Activated naive CD4-positive, alpha-beta T cell treated with anti-CD3 and anti-CD28 coated beads, Interleukin-2, amount 50 U/mL, for 16 hours (primary cell): ENCODE data around the gene BAHCC1.

Source experiments
- DNase-seq: peaks from one replicate; pipeline ENCODE4 v3.0.0-alpha.2; 2020

The BAHCC1 gene

DNA sequence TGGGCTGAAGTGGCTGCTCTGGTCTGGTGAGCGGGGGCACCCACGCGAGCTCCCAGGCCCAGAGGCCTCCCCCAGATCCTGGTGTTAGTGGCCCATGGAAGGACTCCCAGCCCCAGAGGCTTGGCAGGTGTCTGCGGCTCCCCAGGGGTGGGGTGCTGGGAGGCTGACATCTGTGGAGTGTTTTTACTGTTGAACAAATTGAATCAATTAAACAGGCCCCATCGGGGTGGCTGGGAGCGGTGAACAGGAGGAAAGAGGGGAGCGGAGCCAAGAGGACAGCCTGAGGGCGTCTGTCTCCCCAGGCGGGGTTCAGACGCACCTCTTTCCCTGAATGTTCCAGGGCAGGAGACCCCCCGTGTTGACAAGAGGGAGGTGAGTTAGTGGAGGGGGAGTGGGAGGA, 87.4 kb downstream of the BAHCC1 start:
- no peak for DNase-seq

DNA sequence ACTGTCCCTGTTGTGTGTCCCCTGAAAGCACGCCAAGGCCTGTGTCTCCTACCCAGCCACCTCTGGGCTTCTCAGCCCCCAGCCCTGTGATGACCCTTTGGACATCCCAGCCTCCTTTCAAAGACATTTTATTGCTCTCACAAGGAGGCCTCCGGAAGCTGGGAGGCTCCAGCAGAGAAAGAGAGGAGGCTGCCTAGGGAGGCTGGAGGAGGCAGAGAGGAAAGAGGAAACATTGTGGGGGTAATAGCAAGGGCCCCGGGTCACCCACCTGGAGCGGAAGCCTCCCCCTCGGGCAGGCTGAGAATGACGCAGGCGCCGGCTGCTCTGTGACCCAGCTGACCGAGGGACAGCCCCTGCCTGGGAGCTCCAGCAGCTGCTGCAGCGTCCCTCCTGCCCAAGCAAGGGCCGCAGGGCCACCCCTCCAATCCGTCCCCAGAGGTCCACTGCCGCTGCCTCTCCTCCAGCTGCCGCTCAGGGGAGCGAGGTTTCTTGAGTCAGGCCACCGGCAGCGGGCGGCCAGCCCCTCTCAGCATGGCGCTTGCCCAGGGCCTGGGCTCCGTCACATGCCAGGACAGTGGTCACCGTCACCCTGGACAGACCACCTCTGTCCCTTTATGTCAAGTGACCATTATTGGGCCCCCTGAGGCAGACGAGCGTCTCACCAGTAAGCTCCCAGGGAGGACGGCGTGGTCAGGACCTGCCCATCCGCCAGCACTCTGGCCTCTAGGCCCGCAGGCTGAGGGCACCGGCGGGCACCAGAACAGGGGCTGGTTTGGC, 88.0 kb downstream of the BAHCC1 start:
- DNase-seq: no peak

DNA sequence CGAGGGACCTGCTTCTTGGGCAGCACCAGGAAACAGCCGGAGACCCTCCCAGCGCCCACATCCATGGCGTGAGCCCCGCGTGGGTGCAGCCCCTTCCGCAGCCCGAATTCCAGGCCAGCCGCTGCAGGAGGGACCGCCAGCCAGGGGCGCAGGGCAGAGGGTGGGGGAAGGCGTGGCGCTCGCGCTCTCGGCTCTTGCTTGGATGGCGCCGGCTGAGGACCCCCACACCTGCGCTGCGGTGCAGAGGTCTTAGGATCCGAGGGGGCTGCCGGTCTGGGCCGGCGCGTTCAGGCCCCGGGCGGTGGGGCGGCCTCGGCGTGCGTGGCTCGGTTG, 88.6 kb downstream of the BAHCC1 start:
- no peak for DNase-seq

- DNase-seq: peak; percentile 91
Observed at GRCh38 chr17:81484195-81484979, 89.1 kb downstream of the BAHCC1 start.

DNA sequence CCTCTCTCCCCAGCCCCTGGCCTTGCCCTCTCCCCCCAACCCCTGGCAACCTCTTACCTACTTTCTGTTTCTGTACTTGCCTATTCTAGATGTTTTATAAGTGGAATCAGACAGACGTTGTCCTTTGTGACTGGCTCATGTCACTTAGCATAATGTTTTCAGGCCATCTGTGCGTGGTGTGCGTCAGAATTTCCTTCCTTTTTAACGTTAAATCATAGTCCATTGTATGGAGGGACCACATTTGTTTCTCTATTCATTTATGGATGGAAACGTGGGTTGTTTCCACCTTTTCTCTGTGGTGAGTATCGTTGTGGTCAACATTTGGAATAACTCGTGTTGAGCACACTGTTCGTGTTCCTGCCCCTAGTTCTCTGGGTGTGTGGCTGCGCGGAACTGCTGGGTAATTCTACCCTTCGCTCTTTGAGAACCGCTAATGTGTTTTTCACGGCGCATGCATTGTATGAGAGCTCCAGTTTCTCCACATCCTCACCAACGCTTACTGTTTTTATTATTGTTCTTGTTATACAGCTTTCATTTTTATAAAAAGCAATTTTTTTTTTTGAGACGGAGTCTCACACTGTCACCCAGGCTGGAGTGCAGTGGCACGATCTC, 91.0 kb downstream of the BAHCC1 start:
- DNase-seq: no peak

DNA sequence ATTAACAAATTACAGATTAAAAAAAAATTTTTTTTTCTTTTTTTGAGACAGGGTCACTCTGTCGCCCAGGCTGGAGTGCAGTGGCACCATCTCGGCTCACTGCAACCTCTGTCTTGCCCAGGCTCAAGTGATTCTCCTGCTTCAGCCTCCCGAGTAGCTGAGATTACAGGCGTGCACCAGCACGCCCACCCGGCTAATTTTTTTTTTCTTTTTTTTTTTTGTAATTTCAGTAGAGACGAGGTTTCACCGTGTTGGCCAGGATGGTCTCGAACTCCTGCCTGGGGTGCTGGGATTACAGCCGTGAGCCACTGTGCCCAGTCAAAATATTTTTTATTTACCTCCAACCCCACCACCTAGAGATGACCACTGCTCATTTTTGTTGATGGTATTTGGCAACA, 91.8 kb downstream of the BAHCC1 start:
- DNase-seq: no peak

- peak; percentile 85 for DNase-seq
Observed at GRCh38 chr17:81487487-81488275, 92.4 kb downstream of the BAHCC1 start.

DNA sequence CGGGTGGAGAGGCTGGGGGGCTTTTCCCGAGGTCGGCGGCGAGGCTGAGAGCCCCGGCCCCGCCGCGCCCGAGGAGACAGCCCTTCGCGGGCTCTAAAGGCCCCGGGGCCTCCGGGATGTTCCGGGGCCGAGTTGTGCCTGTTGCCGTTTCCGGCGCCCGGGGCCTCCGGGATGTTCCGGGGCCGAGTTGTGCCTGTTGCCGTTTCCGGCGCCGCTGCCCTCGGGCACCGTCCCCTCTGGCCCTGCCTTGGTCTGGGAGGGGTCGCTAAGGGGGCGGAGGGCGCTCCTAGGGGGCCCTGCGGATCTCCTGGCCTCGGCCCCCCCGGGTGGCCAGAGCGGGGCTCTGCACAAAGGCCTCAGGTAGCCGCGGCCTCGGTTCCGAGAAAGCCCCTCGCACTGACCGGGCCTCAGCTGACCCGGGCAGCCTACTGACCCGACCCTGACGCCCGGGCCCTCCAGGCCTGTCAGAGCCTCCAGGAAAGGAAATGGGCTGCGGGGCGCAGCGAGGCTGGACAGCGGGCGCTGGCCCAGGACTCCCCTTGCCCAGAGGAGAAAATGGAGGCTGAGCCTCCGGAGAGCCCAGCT, 93.1 kb downstream of the BAHCC1 start:
- no peak for DNase-seq

GRCh38 chr17:81489012-81489997, 94.0 kb downstream of the BAHCC1 start:
- no peak for DNase-seq

DNA sequence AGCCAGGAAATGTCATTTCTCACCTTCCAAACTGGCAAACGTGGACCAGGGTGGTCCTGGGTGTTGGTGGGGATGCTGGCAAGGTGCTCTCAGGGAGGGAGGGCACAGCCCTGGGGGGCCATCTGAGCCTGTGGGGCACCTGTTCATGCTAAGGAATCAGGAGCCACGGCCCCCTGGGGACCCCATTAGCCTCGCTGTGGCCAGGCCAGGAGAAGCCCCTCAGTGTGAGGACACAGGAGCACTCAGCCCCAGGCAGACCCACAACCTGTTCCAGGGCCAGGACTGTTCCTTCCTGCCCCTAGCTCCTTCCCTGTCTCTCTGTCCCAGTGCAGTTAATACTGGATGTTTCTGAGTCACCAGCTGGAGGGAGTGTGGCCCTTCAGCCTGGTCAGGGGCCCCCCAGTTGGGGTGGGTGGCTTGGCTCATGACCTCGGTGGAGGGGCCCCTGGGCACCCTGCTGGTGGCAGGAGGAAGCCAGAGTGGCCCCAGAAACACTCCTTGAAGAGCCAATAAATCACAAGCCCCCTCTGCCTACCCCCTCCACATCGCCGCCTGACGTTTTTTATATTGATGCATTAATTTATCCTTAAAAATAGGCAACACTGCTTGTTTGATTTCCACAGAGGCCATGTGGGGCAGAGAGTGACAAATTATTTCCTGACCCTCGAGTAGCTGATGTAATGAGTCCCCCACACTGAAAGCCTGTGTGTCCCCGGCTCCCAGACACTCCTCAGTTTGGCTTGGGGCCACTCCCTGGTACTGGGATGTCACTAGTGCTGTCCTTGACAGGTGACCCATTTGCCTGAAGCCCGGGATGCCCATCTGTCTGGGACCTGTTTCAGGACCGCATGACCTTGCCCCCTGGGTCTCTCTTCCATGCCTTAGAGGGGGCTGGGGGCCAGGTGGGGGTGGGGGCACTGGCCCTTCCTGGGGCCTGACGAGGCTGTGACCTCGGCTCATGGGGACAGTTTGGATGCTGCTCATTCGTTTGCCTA, 95.0 kb downstream of the BAHCC1 start:
- DNase-seq: no peak

DNA sequence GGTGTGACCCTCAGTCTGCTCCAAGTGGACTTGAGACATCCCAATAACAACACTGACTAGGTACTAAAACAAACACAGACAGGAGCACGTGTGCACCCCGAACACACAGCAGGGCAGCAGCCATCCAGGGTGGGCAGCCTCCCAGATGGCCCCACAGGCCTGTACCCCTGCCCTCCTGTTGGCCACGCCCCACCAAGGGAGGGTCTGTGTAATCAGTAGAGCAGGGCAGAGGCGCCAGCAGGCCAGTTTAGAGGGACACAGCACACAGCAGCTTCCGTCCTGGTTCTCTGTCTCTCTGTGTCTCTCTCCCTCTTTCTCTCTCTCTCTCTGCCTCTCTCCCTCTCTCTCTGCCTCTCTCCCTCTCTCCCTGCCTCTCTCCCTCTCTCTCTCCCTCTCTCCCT, 95.9 kb downstream of the BAHCC1 start:
- no peak for DNase-seq

GRCh38 chr17:81491761-81492160, 96.5 kb downstream of the BAHCC1 start:
- DNase-seq: no peak

DNA sequence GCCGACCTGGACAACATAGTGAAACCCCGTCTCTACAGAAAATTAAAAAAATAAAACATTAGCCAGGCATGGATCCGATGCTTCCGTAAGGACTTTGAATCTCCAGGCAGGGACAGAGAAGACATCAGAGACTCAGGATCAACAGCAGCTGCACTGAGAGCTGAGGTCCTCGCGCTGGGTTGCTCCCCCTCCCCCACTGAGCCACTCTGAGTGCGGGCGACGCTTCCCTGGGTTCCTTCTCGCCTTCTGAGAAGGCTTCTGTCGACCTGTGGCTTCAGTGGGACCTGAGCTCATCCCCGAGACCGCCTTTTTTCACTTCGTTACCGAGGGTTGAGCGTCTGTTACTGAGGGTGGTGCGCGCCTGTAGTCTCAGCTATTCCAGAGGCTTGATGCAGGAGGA, 96.9 kb downstream of the BAHCC1 start:
- DNase-seq: no peak

DNA sequence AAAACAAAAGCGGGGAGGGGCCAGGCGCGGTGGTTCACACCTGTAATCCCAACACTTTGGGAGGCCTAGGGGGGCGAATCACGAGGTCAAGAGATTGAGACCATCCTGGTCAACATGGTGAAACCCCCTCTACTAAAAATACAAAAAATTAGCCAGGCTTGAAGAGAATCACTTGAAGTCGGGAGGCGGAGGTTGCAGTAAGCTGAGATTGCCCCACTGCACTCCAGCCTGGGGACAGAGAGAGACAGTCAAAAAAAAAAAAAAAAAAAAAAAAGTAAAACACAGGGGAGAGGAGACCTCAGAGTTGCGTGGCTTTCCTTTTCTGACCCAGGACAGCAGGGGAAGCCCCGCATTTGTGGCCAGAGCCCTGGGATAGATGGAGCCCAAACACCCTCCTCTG, 97.4 kb downstream of the BAHCC1 start:
- no peak for DNase-seq

DNA sequence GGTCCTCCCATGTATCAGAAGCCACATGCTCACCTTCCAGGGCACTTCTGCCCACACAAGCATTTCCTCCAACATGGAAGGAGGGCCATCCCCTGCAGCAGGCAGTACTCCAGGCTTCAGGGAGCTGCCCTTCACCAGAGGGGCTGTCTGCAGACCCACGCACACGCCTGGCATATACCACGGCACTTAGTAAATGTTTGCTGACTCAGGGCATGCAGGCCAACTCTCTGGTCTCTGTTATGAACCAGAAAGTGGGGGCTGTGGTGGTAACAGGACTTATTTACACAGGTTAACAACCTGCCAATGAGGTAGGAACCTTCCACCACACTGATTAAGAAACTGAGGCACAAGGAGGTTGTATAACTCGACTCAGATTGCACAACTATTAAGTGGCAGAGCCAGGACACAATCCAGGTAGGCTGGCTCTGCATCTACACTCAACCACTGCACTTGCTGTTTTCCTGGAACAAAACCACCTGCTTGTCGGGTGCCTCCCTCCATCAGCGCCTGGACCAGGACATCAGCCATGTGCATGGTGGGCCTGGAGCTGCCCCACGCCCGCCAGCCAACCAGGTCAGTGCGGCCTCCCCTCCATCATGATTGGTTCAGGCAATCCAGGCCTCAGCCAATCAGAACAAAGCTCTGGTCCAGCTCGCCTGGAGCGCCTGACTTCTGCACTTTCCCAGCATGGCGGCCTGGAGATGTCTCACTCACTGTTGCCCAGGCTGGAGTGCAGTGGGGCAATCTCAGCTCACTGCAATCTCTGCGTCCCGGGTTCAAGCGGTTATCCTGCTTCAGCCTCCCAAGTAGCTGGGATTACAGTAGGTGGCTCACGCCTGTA, 98.2 kb downstream of the BAHCC1 start:
- DNase-seq: no peak

DNA sequence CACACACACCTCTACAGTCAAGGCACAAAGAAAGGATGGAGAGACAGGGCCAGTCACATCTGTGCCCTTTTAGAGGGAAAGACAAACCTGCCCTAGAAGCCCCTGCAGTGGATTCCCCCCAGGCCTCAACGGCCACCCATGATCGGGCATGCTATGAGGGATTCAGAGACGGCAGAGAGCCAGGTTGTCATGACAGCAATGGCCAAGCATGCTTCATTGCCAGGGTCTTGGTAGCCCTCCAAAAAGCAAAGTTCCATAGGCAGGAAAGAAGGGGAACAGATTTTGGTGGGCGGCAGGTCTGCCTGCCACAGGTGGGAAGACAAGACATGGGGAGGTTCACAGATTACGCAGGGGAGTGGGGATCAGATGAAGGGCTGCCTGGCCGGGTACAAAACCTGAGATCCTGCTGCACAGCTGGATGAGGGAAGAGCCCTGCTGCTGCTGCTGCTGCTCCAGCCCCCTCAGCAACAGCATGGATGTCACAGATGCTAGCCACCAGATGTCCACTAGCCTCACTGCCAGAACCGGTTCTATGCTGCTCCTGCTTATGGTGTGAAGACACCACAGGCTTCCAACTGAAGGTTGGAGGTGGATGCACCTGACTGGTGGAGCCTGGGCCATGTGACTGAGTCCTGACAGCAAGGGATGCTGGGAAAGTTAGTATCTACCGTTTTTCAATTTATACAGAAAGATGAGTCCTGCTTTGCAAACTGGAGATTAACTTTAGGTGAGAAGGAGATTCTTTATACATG, 99.5 kb downstream of the BAHCC1 start:
- no peak for DNase-seq

DNA sequence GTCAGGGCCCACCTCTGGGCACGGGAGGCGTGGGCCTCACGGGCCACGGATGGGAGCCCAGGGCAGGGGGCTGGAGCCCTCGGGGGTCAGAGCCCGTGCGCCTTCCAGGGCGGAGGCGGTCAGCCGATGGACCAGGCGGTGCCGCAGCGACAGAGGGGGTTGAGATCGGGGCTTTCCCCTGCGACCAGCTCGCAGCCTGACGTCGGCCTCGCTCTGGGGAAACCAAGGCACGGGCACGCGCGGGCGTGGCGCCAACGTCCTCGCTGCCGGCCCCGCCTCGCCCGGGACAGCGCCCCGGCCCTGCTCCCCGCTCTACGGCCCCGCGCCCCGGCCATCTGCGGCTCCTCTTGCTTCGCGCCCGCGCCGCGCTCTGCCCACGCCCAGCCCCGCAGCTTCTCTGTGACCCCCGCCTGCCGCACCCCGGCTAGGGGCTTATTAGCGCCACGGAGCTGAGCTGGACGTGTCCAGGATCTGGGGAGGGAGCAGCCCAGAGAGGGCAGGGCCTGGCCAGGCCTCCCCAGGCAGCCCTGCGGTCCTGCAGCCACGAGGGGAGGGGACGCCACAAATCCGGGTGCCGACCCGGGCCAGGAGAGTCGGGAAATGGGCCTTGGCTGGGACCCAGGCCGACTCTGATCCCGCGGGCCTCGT, 103.8 kb downstream of the BAHCC1 start:
- DNase-seq: no peak

DNA sequence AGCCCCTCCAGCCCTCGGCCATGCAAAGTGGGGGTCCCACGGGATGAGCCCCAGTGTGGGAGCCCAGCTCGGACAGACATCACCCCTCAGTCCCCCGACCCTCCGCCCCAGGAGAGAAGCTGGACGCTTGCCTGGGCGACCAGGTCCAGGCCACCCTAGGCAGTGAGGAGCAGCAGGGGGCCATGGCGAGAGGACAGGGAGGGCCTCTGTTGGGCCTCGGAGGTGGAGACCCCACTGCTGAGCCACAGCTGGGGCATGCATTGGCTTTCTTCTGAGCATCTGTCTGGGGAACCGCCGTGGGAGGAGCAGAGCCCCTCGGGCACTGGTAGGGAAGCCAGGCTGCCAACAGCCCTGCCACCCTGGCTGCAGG, 104.3 kb downstream of the BAHCC1 start:
- no peak for DNase-seq
